NCI-H82 (cell line): ENCODE data around the gene KCNE3.
"Not testable (repeated sequence)": the region's sequence is repeated elsewhere in the genome, so short reads cannot be mapped to it uniquely, and the experiment has no call there.

Experiments
- DNase-seq: peaks from one replicate; lab custom pipeline; 2025; lab: John Stamatoyannopoulos, UW

The KCNE3 gene

DNA sequence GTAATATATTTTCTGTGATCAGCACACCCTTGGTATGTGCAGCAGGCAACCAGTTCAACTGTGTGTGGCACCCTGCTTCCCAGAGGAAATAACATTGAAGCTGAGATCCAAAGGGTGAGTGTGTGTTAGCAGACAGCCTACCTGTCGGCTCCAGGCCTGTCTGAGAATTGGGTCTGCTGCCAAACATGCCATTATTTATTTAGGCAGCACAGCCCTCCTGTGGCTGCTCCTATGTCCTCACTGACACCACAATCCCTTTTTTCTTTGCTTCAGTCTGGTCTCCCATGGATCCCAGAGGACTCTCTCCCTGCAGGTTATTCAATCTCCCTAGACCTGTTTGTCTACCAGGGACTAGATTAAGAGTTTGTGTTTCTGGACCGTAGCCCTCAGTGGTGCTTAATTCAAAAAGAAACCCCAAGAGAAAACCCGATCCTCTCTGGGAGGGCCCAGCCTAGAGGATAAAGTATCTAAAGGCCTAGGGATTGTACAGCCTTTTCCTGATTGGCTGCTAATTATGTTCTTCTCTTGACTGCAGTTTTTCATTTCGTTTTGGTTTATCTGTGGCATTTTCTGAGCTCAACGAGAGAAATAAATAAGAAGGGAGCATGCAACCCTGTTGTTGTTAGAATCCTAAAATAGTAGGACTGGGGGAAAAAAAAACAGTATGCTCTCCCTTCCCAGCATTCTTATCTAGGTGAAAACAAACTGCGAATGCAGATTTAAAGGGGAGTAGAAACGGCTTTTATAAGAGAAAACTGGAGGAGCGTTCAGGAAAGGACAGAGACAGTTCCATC is 24.1 kb downstream of the KCNE3 start:
- DNase-seq = peak; percentile 66

GRCh38 chr11:74442636-74443035 is 24.7 kb downstream of the KCNE3 start:
- DNase-seq = no peak

DNA sequence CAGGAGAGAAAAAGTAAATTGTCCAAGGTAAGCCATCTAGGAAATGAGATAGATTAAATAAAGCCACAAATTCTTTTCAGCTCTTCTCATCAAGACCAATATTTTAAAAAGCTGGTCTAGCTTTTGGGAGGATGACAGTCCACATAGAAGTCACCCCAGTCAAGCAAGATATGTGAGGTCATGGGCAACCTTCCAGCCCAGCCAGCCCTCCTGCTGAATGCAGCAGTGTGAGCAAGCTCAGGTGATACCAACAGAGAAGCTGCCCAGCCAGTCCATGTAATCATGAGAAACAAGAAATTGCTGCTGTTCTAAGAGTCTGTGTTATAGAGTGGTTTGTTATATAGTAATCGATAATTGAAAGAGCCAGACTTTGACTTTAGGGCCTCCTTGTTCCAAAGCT is 28.7 kb downstream of the KCNE3 start:
- no peak for DNase-seq

DNA sequence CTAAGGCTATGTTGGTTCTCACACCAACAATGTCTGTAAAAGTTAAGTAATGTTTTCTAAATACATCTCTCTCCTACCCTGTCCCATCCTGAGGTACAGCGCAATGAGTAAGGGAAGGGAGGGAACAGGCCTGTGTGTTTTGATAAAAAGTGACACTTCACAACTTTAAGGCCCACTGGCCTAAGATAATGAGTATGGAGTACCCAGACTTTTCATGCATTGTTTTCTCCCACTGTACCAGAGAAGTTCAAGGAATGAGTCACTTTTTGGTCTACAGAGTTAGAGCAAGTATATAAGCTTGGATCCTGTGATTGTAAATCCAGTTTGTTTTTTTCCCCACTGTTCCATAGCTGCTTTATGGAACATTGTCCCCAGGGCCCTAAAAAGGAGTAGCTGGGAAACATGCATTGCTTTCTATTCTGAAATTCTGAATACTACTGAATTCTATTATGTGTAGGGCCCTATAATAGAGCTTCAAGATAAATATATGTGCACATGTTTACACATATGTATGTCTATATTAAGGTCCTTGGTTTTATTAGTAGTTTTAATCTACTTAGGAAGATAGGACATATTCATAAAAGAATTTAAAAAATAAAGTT is 29.8 kb downstream of the KCNE3 start:
- no peak for DNase-seq

GRCh38 chr11:74434528-74434927 is 32.8 kb downstream of the KCNE3 start:
- peak; percentile 48 for DNase-seq

- no peak for DNase-seq
Measured at GRCh38 chr11:74429205-74429604, 38.1 kb downstream of the KCNE3 start.

DNA sequence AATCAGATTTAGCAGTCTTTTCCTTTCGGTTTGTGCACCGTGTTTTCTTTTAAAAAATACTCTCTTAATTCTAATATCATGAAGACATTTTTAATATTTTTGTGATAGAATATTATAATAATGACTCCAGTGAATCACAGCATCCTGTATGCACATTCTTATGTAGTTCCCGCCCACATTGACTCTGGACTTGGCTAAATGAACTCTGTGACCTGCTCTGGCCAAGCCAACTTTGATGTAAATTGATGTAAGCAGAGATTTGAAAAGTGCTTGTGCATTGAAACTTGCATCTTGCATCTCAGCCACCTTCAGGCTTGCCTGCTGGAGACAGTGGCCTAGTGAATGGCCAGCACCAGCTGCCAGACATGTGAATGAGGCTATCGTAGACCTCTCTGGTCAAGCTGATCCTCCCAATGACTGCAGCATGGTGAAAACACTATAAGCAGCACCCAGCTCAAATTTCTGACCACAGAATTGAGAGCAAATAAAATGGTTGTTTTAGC is 39.9 kb downstream of the KCNE3 start:
- no peak for DNase-seq

GRCh38 chr11:74425100-74425499 is 42.2 kb downstream of the KCNE3 start:
- no peak for DNase-seq

GRCh38 chr11:74418509-74418895 is 48.8 kb downstream of the KCNE3 start:
- no peak for DNase-seq

- no peak for DNase-seq
Measured at GRCh38 chr11:74417860-74418508, 49.4 kb downstream of the KCNE3 start.

- DNase-seq = no peak
Measured at GRCh38 chr11:74417379-74417804, 50.0 kb downstream of the KCNE3 start.

GRCh38 chr11:74416974-74417373 is 50.4 kb downstream of the KCNE3 start:
- not testable (repeated sequence) for DNase-seq

DNA sequence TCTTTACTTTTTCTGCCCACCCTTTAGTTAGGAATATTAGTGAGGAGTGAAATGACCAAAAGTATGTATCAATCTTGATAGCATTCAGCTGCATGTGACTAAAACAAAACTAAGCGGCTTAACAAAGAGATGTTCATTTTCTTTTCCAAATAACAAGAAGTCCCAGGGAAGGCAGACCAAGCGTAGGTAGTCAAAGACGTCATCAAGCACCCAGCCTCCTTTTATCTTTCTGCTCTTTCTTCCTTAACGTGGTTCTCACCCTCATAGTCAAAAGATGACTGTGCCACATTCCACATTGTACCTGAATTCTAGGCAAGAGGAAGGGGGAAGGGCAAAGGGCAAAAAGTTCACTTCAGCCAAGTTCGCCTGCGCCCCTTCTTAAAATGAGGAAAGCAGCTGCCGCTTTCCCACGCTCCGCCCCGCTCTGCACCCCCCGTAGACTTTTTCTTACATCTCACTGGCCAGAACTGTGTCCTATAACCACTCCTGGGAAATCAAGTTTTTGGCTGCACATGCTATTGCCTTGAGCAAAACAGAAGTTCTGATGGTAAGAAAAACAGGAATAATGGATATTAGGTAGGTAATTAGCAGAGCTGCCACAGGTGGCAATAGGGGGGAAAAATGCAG is 54.5 kb downstream of the KCNE3 start:
- no peak for DNase-seq

DNA sequence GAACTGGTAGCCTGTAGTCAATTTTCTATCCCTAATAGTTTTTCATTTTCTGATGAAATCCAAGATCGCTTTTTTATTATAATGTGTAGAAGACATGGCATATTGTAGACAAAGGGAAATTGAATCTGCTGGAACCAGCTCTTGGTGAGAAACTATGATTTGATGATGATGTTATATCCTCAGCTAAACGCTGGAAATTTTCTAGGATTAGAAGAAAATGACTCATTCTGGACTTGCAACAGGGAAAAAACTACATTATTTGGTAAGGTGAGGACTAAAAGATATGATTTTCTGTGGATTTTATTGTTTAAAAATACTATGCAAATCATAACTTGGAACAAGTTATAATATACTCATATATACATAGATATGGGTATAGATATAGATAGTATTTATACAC is 55.0 kb downstream of the KCNE3 start:
- no peak for DNase-seq

DNA sequence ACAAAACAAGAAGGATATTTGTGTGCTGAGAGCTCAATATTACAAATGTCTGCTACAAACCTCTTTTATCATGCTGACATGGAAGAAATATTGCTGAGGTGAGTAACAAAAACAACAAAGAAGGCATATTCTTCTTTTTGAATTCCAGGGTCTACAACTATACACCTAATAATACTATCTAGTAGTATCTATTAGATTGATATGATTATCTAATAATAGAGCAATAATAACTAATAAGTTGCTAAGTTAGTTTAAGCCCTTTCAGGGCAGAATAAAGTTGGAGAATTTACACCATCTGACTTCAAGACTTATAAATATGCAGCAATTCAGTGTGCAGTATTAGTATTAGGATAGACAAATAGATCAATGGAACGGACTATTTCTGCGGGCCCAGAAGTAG is 57.7 kb downstream of the KCNE3 start:
- no peak for DNase-seq
